Neural progenitor cell (in vitro differentiated cells): ENCODE data around the gene ADARB2. TPM values are rescaled to one million over a fixed set of nuclear protein-coding genes. Genes with fewer than 3 reads are reported as not detected.

ENCODE experiments used
- DNase-seq: peaks from one replicate; pipeline ENCODE4 v3.0.0-alpha.2; 2016; ENCODE audit warnings: low spot score
- H2AFZ ChIP-seq: fragments of 200-600 bp; sonication (generic); replicated peaks from 2 replicates; pipeline ENCODE4 v1.6.1; 2016; ENCODE audit warnings: antibody characterized with exemption
- H3F3A ChIP-seq: fragments of 200-600 bp; sonication (generic); 2 replicates; pipeline ENCODE4 v1.6.1; 2016; ENCODE audit warnings: antibody characterized with exemption, low read depth
- H3K27ac ChIP-seq: fragments of 200-600 bp; sonication (generic); 2 replicates; pipeline ENCODE4 v1.5.1; 2016; ENCODE audit warnings: mild to moderate bottlenecking
- H3K27me3 ChIP-seq: fragments of 200-600 bp; sonication (generic); 2 replicates; pipeline ENCODE4 v1.6.1; 2016; ENCODE audit warnings: mild to moderate bottlenecking, moderate library complexity
- H3K36me3 ChIP-seq: fragments of 200-600 bp; sonication (generic); 2 replicates; pipeline ENCODE4 v1.5.1; 2016
- H3K4me1 ChIP-seq: fragments of 200-600 bp; sonication (generic); 2 replicates; pipeline ENCODE4 v1.6.1; 2016; ENCODE audit warnings: mixed run types
- H3K4me2 ChIP-seq: fragments of 200-600 bp; sonication (generic); 2 replicates; pipeline ENCODE4 v1.6.1; 2016
- H3K4me3 ChIP-seq: fragments of 200-600 bp; sonication (generic); 2 replicates; pipeline ENCODE4 v1.5.1; 2016
- H3K79me2 ChIP-seq: fragments of 200-600 bp; sonication (generic); 2 replicates; pipeline ENCODE4 v1.6.1; 2016; ENCODE audit warnings: low read depth
- H3K9ac ChIP-seq: fragments of 200-600 bp; sonication (generic); 2 replicates; pipeline ENCODE4 v1.6.1; 2016
- H3K9me3 ChIP-seq: fragments of 200-600 bp; sonication (generic); 2 replicates; pipeline ENCODE4 v1.5.1; 2016; ENCODE audit warnings: low read depth
- H4K20me1 ChIP-seq: fragments of 200-600 bp; sonication (generic); 2 replicates; pipeline ENCODE4 v1.6.1; 2016; ENCODE audit warnings: low read depth
- H3K27ac Mint-ChIP-seq: 3 replicates; pipeline ENCODE4 v1.8.0; 2021; ENCODE audit warnings: mixed read lengths
- H3K27me3 Mint-ChIP-seq: 2 replicates; pipeline ENCODE4 v1.8.0; 2022; ENCODE audit warnings: low read depth, mild to moderate bottlenecking, inconsistent platforms, moderate library complexity, mixed read lengths; ENCODE audit not compliant: insufficient read depth
- H3K36me3 Mint-ChIP-seq: 3 replicates; pipeline ENCODE4 v1.8.0; 2021; ENCODE audit warnings: mixed read lengths
- H3K4me1 Mint-ChIP-seq: 3 replicates; pipeline ENCODE4 v1.8.0; 2021; ENCODE audit warnings: mixed read lengths
- H3K4me3 Mint-ChIP-seq: 3 replicates; pipeline ENCODE4 v1.8.0; 2021; ENCODE audit warnings: mild to moderate bottlenecking, moderate library complexity, mixed read lengths
- H3K9me3 Mint-ChIP-seq: 3 replicates; pipeline ENCODE4 v1.8.0; 2020; ENCODE audit warnings: mixed read lengths
- EZH2 ChIP-seq: fragments of 200-600 bp; sonication (generic); IDR thresholded peaks from 2 replicates; pipeline ENCODE4 v1.6.1; 2017; ENCODE audit warnings: antibody characterized with exemption, mild to moderate bottlenecking, moderate library complexity
- EZH2phosphoT487 ChIP-seq: fragments of 200-600 bp; sonication (generic); IDR thresholded peaks from 2 replicates; pipeline ENCODE4 v1.6.1; 2017; ENCODE audit warnings: antibody characterized with exemption
- total RNA-seq: library from RNA; depleted of rRNA; stranded (reverse); fragments of >200 nt; gene quantifications from 2 replicates; pipeline ENCODE4 v1.2.3, GENCODE V29; 2015; ENCODE audit warnings: low replicate concordance
- TF ChIP-seq, protein P1 (sequence below): fragments of 200-600 bp; sonication (generic); IDR thresholded peaks from 2 replicates; pipeline ENCODE4 v1.5.1; 2017; ENCODE audit warnings: antibody characterized with exemption, mild to moderate bottlenecking

The ADARB2 gene
- total RNA-seq, 1 donor from 2014 or later = not detected

- Mint-ChIP-seq H3K4me3 (no peak overlapping the region), H3K9me3 (peaks cover 19% of the 10 kb centered on the region), H3K27ac (no peak overlapping the region), H3K27me3 (peaks cover 4% of the 10 kb centered on the region), H3K36me3 (no peaks in the 10 kb centered on the region), H3K4me1 (peaks cover 4% of the 10 kb centered on the region)
- no peak for DNase-seq
- Histone ChIP-seq H3K9me3 (no peaks in the 10 kb centered on the region), H3K27me3 (no peaks in the 10 kb centered on the region), H3K4me2 (no peak overlapping the region), H3F3A (no peaks in the 10 kb centered on the region), H3K4me3 (no peak overlapping the region), H3K4me1 (peaks cover 6% of the 10 kb centered on the region), H4K20me1 (no peaks in the 10 kb centered on the region), H3K36me3 (no peaks in the 10 kb centered on the region), H3K27ac (no peak overlapping the region), H3K79me2 (no peaks in the 10 kb centered on the region), H2AFZ (no peak overlapping the region), H3K9ac (no peak overlapping the region)
- no peak for TF ChIP-seq EZH2
Observed at GRCh38 chr10:1137499-1138163, 599.7 kb downstream of the ADARB2 start.

- Histone ChIP-seq H3K79me2 (no peaks in the 10 kb centered on the region), H4K20me1 (no peaks in the 10 kb centered on the region), H3K4me2 (no peak overlapping the region), H3K27ac (no peak overlapping the region), H3K4me3 (no peak overlapping the region), H3F3A (no peaks in the 10 kb centered on the region), H3K9ac (no peak overlapping the region), H3K36me3 (no peaks in the 10 kb centered on the region), H3K4me1 (peaks cover 6% of the 10 kb centered on the region), H3K27me3 (no peaks in the 10 kb centered on the region), H2AFZ (no peak overlapping the region), H3K9me3 (no peaks in the 10 kb centered on the region)
- peaks cover 4% of the 10 kb centered on the region for H3K36me3 Mint-ChIP-seq
- no peak for DNase-seq
- peaks cover 4% of the 10 kb centered on the region for H3K4me1 Mint-ChIP-seq
- H3K4me3 Mint-ChIP-seq = no peak overlapping the region
- TF ChIP-seq EZH2 = no peak
- TF ChIP-seq, protein P1, sequence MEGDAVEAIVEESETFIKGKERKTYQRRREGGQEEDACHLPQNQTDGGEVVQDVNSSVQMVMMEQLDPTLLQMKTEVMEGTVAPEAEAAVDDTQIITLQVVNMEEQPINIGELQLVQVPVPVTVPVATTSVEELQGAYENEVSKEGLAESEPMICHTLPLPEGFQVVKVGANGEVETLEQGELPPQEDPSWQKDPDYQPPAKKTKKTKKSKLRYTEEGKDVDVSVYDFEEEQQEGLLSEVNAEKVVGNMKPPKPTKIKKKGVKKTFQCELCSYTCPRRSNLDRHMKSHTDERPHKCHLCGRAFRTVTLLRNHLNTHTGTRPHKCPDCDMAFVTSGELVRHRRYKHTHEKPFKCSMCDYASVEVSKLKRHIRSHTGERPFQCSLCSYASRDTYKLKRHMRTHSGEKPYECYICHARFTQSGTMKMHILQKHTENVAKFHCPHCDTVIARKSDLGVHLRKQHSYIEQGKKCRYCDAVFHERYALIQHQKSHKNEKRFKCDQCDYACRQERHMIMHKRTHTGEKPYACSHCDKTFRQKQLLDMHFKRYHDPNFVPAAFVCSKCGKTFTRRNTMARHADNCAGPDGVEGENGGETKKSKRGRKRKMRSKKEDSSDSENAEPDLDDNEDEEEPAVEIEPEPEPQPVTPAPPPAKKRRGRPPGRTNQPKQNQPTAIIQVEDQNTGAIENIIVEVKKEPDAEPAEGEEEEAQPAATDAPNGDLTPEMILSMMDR = no peak
- TF ChIP-seq EZH2phosphoT487 = no peak
- no peak overlapping the region for H3K27ac Mint-ChIP-seq
- peaks cover 2% of the 10 kb centered on the region for H3K27me3 Mint-ChIP-seq
- H3K9me3 Mint-ChIP-seq = peaks cover 19% of the 10 kb centered on the region
Observed at GRCh38 chr10:1136268-1136667, 601.1 kb downstream of the ADARB2 start.

- no peak for DNase-seq
- H3K27me3 Mint-ChIP-seq = peaks cover 2% of the 10 kb centered on the region
Observed at GRCh38 chr10:1134156-1134555, 603.2 kb downstream of the ADARB2 start.

More at GRCh38 chr10:1134156-1134555, 603.2 kb downstream of the ADARB2 start:
- Histone ChIP-seq H3K27ac (no peak overlapping the region), H3K4me3 (no peak overlapping the region), H3K4me1 (no peaks in the 10 kb centered on the region), H3F3A (no peaks in the 10 kb centered on the region), H3K27me3 (no peaks in the 10 kb centered on the region), H3K9me3 (no peaks in the 10 kb centered on the region), H3K79me2 (no peaks in the 10 kb centered on the region), H3K36me3 (no peaks in the 10 kb centered on the region), H4K20me1 (no peaks in the 10 kb centered on the region), H3K4me2 (no peak overlapping the region), H3K9ac (no peak overlapping the region), H2AFZ (no peak overlapping the region)
- H3K9me3 Mint-ChIP-seq = peaks cover 14% of the 10 kb centered on the region
- no peak overlapping the region for H3K27ac Mint-ChIP-seq
- TF ChIP-seq EZH2 (no peak), EZH2phosphoT487 (no peak)
- TF ChIP-seq, protein P1 = no peak
- H3K36me3 Mint-ChIP-seq = peaks cover 18% of the 10 kb centered on the region
- no peak overlapping the region for H3K4me3 Mint-ChIP-seq
- H3K4me1 Mint-ChIP-seq = no peaks in the 10 kb centered on the region
